Heart left ventricle (tissue), 13 donors: ENCODE data around the gene TMEM94.

ENCODE experiments used
- POLR2A ChIP-seq, 2 donors: fragments of 450-650 bp; IDR thresholded peaks; one replicate each; pipeline ENCODE4 v1.6.1; 2017; ENCODE audit warnings: antibody characterized with exemption in 2 of 2, mild to moderate bottlenecking in 2 of 2, moderate library complexity in 2 of 2
- TF ChIP-seq, protein P1 (sequence below), 12 donors: fragments of 200-600 bp; sonication (generic) in 4 of 12; IDR thresholded peaks; one replicate each; pipeline versions ENCODE4 v1.5.0 to v1.8.0; 2018 to 2022; ENCODE audit warnings: antibody characterized with exemption in 12 of 12, mild to moderate bottlenecking in 5 of 12
- donor health status: ischemic (EF 13 %, LVEDD 7.1; RV severe dilation, severe dysfunction).
- donor health status: DM: no; HTN: yes; CAD: no.
- donor health status: DM: no; HTN: no; CAD: no.
- donor health status: ischemic (EF 25% LVEDD 6.9; RV normal size, moderate dysfunction).
- donor health status: ischemic (EF 25% LVEDD 5.7; RV mildly dilated, moderate dysfunction).
- donor health status: ischemic (EF 35%, LVEDD 5.7; RV mildly dilated, moderate dysfunction).
- donor health status: nonischemic (EF 11% LVEDD 7.7; RV severe dilation, severe dysfunction).
- donor health status: DM: yes; HTN: yes; CAD: no.
- donor health status: PGD.
- donor health status: ischemic (EF 29% LVEDD 5.4; RV normal size, mild dysfunction).
- donor health status: nonischemic (EF 23%, LVEDD 6.1; RV moderate dilation, normal function).

DNA sequence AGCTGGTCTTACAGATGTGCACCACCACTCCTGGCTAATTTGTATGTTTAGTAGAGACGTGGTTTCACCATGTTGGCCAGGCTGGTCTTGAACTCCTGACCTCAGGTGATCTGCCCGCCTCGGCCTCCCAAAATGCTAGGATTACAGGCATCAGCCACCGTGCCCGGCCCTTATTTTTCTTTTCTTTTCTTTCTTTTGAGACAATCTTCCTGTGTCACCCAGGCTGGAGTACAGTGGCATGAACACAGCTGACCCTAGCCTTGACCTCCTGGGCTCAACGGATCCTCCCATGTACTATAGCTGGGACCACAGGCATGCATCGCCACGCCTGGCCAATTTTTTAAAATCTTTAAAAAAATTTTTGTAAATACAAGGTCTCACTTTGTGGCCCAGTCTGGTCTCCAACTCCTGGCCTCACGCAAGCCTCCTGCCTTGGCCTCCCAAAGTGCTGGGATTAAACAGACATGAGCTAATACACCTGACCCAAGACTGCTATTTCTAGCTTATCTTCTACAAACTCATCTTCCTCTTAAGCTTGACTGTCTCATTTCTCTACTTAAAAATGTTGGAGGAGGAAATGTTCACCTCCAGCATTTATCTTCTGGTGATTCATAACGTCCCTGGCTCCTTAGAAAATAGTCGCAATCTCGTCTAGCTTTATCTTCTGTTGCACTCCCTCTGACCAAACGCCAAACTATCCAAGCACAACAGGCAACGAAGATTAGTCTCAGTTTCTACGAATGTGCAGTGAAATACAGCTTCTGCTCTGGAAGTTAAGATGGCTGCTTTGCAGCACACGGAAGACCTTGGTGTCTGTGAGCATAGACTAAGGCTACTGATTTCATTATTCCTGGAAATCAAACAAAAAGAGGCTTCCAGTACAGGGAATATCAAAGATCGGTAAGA, 8.2 kb upstream of the TMEM94 start:
- TF ChIP-seq, protein P1, sequence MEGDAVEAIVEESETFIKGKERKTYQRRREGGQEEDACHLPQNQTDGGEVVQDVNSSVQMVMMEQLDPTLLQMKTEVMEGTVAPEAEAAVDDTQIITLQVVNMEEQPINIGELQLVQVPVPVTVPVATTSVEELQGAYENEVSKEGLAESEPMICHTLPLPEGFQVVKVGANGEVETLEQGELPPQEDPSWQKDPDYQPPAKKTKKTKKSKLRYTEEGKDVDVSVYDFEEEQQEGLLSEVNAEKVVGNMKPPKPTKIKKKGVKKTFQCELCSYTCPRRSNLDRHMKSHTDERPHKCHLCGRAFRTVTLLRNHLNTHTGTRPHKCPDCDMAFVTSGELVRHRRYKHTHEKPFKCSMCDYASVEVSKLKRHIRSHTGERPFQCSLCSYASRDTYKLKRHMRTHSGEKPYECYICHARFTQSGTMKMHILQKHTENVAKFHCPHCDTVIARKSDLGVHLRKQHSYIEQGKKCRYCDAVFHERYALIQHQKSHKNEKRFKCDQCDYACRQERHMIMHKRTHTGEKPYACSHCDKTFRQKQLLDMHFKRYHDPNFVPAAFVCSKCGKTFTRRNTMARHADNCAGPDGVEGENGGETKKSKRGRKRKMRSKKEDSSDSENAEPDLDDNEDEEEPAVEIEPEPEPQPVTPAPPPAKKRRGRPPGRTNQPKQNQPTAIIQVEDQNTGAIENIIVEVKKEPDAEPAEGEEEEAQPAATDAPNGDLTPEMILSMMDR (IDR thresholded peaks at IDR 0.05) = no peak
- TF ChIP-seq POLR2A (IDR thresholded peaks at IDR 0.05) = no peak
